ENCODE measurements around the gene ITPR3.

DNA sequence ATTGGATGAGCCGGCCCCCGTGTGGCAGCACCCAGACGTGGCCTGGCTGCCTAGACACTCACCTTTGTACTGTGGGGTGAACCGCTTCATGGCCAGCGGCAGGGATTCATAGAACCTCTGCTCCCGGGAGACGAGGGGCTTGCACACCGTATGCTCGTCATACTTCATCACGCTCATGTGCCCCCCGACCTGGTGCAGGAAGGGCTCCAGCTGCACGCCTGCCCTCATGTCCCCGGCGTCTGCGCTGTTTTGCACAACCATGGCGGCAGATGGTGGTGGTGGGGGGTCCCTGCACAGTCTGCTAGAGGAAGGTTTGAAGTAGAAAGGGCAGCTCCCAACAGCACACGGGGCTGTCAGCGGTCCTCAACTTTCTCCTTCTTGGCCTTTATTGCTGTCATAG is 114.1 kb downstream of the ITPR3 start:
- TF ChIP-seq POLR2AphosphoS5 (IDR thresholded peaks at IDR 0.05) (no peak), POLR2A (IDR thresholded peaks at IDR 0.05) (no peak), EP300 (IDR thresholded peaks at IDR 0.05; ENCODE audit: low read depth) (no peak)
- TF ChIP-seq, protein P1, sequence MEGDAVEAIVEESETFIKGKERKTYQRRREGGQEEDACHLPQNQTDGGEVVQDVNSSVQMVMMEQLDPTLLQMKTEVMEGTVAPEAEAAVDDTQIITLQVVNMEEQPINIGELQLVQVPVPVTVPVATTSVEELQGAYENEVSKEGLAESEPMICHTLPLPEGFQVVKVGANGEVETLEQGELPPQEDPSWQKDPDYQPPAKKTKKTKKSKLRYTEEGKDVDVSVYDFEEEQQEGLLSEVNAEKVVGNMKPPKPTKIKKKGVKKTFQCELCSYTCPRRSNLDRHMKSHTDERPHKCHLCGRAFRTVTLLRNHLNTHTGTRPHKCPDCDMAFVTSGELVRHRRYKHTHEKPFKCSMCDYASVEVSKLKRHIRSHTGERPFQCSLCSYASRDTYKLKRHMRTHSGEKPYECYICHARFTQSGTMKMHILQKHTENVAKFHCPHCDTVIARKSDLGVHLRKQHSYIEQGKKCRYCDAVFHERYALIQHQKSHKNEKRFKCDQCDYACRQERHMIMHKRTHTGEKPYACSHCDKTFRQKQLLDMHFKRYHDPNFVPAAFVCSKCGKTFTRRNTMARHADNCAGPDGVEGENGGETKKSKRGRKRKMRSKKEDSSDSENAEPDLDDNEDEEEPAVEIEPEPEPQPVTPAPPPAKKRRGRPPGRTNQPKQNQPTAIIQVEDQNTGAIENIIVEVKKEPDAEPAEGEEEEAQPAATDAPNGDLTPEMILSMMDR (IDR thresholded peaks at IDR 0.05) = no peak

Measured in transverse colon (tissue), 4 donors.